HCT116 (cell line): ENCODE data around the gene OXER1. TPM values are rescaled to one million over a fixed set of nuclear protein-coding genes. Genes with fewer than 3 reads are reported as not detected.

Source experiments
- ATAC-seq: fragments of 200-7000 bp; cut with Tn5 transposase; 2 replicates; pipeline ENCODE4 v1.9.1; 2020; ENCODE audit warnings: mild to moderate bottlenecking, moderate library complexity
- BruUV-seq: library from RNA; stranded (reverse); fragments of 400-500 nt; replicated peaks from 2 replicates; lab custom pipeline; 2021; lab: Mats Ljungman, UMichigan
- CTCF ChIA-PET: fragments of 300-600 bp; sonication (Branson Sonifier 250); formaldehyde crosslinking; loops from one replicate; lab custom pipeline; 2021; ENCODE audit warnings: antibody characterized with exemption; lab: Charles Lee
- POLR2A ChIA-PET: fragments of 300-600, 350-600 bp; sonication (Branson Sonifier 250); formaldehyde crosslinking; loops from one replicate; lab custom pipeline; 2021; ENCODE audit warnings: antibody characterized with exemption; lab: Charles Lee
- RAD21 ChIA-PET, 2 experiments: fragments of 300-600 bp; sonication (Branson Sonifier 250); formaldehyde crosslinking; loops; one replicate each; lab custom pipeline; 2023; ENCODE audit warnings: low total read pairs in 2 of 2; ENCODE audit not compliant: uncharacterized antibody in 2 of 2, unreplicated experiment in 2 of 2, low non-redundant PET in 1 of 2; lab: Charles Lee
- DNase-seq: peaks from one replicate; pipeline ENCODE4 v3.0.0-alpha.2; 2010; ENCODE audit warnings: low read depth, low spot score
- H2AFZ ChIP-seq: fragments of 200-600 bp; shearing (Covaris generic), sonication (generic); 2 replicates; pipeline ENCODE4 v1.6.1; 2017; ENCODE audit warnings: low read depth, mixed run types, mixed read lengths, antibody characterized with exemption, low read length; ENCODE audit not compliant: poor library complexity, severe bottlenecking
- H3K27ac ChIP-seq: 2 replicates; pipeline ENCODE4 v1.5.1; 2012; ENCODE audit warnings: low read depth, low read length
- H3K27me3 ChIP-seq: fragments of 200-600 bp; sonication (generic); 2 replicates; pipeline ENCODE4 v1.6.1; 2016; ENCODE audit warnings: mixed run types, low read length, mixed read lengths; ENCODE audit not compliant: insufficient read depth
- H3K36me3 ChIP-seq, 2 experiments: fragments of 200-500 bp in 1 of 2; fragments of 200-600 bp in 1 of 2; sonication (Bioruptor generic) in 1 of 2; sonication (generic) in 1 of 2; 2 replicates each; pipeline versions ENCODE4 v1.5.1 to v1.6.1; 2014 to 2016; ENCODE audit warnings: low read length in 2 of 2, inconsistent platforms in 1 of 2, mixed read lengths in 1 of 2, mixed run types in 1 of 2; ENCODE audit not compliant: insufficient read depth in 2 of 2, control insufficient read depth in 1 of 2
- H3K4me1 ChIP-seq, 2 experiments: fragments of 200-600 bp in 1 of 2; sonication (generic) in 1 of 2; 2 replicates each; pipeline versions ENCODE4 v1.5.1 to v1.6.1; 2012 to 2017; ENCODE audit warnings: low read length in 2 of 2, inconsistent platforms in 1 of 2, mild to moderate bottlenecking in 1 of 2, mixed read lengths in 1 of 2, mixed run types in 1 of 2, moderate library complexity in 1 of 2; ENCODE audit not compliant: insufficient read depth in 2 of 2, control insufficient read depth in 1 of 2
- H3K4me2 ChIP-seq: fragments of 200-600 bp; sonication (generic); 2 replicates; pipeline ENCODE4 v1.6.1; 2017; ENCODE audit warnings: mixed run types, low read length, mixed read lengths
- H3K4me3 ChIP-seq, 2 experiments: fragments of 200-600 bp in 1 of 2; sonication (generic) in 1 of 2; replicated peaks in 1 of 2; 2 replicates each; pipeline ENCODE4 v1.5.1; 2011 to 2016; ENCODE audit warnings: low read length in 2 of 2, control low read depth in 1 of 2, low read depth in 1 of 2, mild to moderate bottlenecking in 1 of 2, mixed read lengths in 1 of 2, mixed run types in 1 of 2
- H3K79me2 ChIP-seq: fragments of 200-600 bp; sonication (generic); 2 replicates; pipeline ENCODE4 v1.6.1; 2017; ENCODE audit warnings: mild to moderate bottlenecking, mixed run types, low read length, moderate library complexity, mixed read lengths; ENCODE audit not compliant: insufficient read depth
- H3K9ac ChIP-seq: fragments of 200-600 bp; sonication (generic); 2 replicates; pipeline ENCODE4 v1.6.1; 2016; ENCODE audit warnings: low read length, mixed read lengths
- H3K9me2 ChIP-seq: fragments of 200-600 bp; sonication (generic), shearing (Covaris generic); 2 replicates; pipeline ENCODE4 v1.6.1; 2017; ENCODE audit warnings: mixed run types, mild to moderate bottlenecking, moderate library complexity; ENCODE audit not compliant: insufficient read depth
- H3K9me3 ChIP-seq, 2 experiments: fragments of 200-500 bp in 1 of 2; fragments of 200-600 bp in 1 of 2; sonication (Bioruptor generic) in 1 of 2; sonication (generic) in 1 of 2; 2 replicates each; pipeline ENCODE4 v1.6.1; 2014 to 2017; ENCODE audit warnings: low read length in 2 of 2, mixed read lengths in 2 of 2, inconsistent platforms in 1 of 2, low read depth in 1 of 2, mild to moderate bottlenecking in 1 of 2, mixed run types in 1 of 2, moderate library complexity in 1 of 2; ENCODE audit not compliant: control insufficient read depth in 1 of 2, insufficient read depth in 1 of 2
- H4K20me1 ChIP-seq: fragments of 200-600 bp; sonication (generic), shearing (Covaris generic); 2 replicates; pipeline ENCODE4 v1.6.1; 2017; ENCODE audit warnings: mixed run types, mild to moderate bottlenecking, moderate library complexity; ENCODE audit not compliant: insufficient read depth
- EGR1 ChIP-seq: IDR thresholded peaks from 2 replicates; pipeline ENCODE4 v1.6.1; 2012; ENCODE audit warnings: low read depth
- EZH2 ChIP-seq: fragments of 200-600 bp; sonication (generic); IDR thresholded peaks from 2 replicates; pipeline ENCODE4 v1.6.1; 2017; ENCODE audit warnings: antibody characterized with exemption, mixed run types
- EZH2phosphoT487 ChIP-seq: fragments of 200-600 bp; IDR thresholded peaks from 2 replicates; pipeline ENCODE4 v1.6.1; 2018; ENCODE audit warnings: antibody characterized with exemption, borderline replicate concordance
- MAX ChIP-seq: IDR thresholded peaks from 2 replicates; pipeline ENCODE4 v1.6.1; 2012
- POLR2AphosphoS5 ChIP-seq: IDR thresholded peaks from 2 replicates; pipeline ENCODE4 v1.6.1; 2011; ENCODE audit warnings: mild to moderate bottlenecking, low read depth, low read length, moderate library complexity
- RAD21 ChIP-seq: IDR thresholded peaks from 2 replicates; pipeline ENCODE4 v1.6.1; 2012; ENCODE audit warnings: low read depth, mild to moderate bottlenecking
- SIN3A ChIP-seq: IDR thresholded peaks from 2 replicates; pipeline ENCODE4 v1.6.1; 2012; ENCODE audit warnings: low read depth
- SP1 ChIP-seq: IDR thresholded peaks from 2 replicates; pipeline ENCODE4 v1.6.1; 2012; ENCODE audit warnings: low read depth
- SRF ChIP-seq: IDR thresholded peaks from 2 replicates; pipeline ENCODE4 v1.6.1; 2012; ENCODE audit warnings: low read depth
- YY1 ChIP-seq: IDR thresholded peaks from 2 replicates; pipeline ENCODE4 v1.6.1; 2011; ENCODE audit warnings: low read length, low read depth, moderate library complexity, mild to moderate bottlenecking; ENCODE audit not compliant: insufficient replicate concordance; ENCODE audit errors: extremely low read depth
- ZBTB33 ChIP-seq: IDR thresholded peaks from 2 replicates; pipeline ENCODE4 v1.6.1; 2011; ENCODE audit warnings: mild to moderate bottlenecking, low read length, moderate library complexity; ENCODE audit not compliant: insufficient replicate concordance; ENCODE audit errors: extremely low read depth
- intact Hi-C: fragments of 100-400 bp; cut with micrococcal nuclease; formaldehyde crosslinking; loops from 2 replicates; pipeline ENCODE4 v1.10.0; 2022
- total RNA-seq: library from RNA; stranded (reverse); gene quantifications from one replicate; pipeline ENCODE4 v1.2.1, GENCODE V29; 2021; ENCODE audit not compliant: unreplicated experiment
- TF ChIP-seq, protein P1 (sequence below), 3 experiments: fragments of 200-600 bp in 1 of 3; sonication (generic) in 1 of 3; IDR thresholded peaks in 2 of 3; conservative IDR thresholded peaks in 1 of 3; 2 replicates each; pipeline ENCODE4 v1.5.1; 2012 to 2017; ENCODE audit warnings: low read depth in 2 of 3, low read length in 2 of 3, antibody characterized with exemption in 1 of 3, borderline replicate concordance in 1 of 3, control low read depth in 1 of 3, mild to moderate bottlenecking in 1 of 3, mixed read lengths in 1 of 3, mixed run types in 1 of 3, moderate library complexity in 1 of 3; ENCODE audit not compliant: insufficient read depth in 1 of 3

The OXER1 gene
- total RNA-seq, 1 experiment from 2014 or later: not detected

DNA sequence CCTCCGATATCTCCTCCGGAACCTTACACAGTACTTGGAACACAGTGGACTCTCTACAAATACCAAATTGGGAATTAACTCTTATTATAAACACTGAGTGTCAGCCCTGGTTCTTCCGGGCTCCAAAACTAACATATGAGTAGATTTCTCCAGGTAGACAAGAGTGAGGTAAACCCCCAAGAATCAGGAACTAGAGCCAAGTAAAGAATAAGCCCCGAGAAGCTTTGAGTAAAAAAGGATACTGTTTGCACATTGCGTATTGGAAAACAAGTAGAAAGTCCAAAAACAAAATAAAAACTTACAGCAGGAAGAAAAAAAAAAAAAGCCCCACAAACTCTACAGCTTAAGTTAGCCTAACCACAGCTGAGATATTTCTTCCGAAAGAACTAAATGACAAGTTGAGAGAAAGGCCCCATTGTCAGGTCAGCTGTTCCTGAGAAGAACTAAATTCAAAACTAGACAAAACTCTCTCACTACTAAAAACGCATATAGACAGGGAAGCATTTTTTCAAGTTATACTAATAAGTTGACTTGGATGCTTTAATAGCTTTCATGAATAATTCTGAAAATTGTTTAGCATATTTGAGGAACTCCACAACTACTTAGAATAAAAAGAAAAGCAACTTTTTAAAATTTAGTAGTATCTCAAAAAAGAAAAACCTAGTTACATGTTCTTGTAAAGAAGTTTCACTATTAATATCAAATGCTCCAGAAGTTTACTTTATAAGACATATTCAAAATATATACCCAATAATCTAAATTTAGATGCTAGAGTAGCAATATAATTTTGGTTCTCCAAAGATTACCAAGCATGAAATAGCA lies 32.7 kb upstream of the OXER1 start:
- CTCF ChIA-PET: no interaction called here
- H3K27ac ChIP-seq: no peak overlapping the region
- no TSS peak for BruUV-seq
- H3K4me3 ChIP-seq: no peak overlapping the region
- no peaks in the 10 kb centered on the region for H3K27me3 ChIP-seq
- H4K20me1 ChIP-seq: no peaks in the 10 kb centered on the region
- no peak overlapping the region for H2AFZ ChIP-seq
- no peaks in the 10 kb centered on the region for H3K36me3 ChIP-seq
- RAD21 ChIA-PET: no interaction called here
- intact Hi-C loops: no loop called here
- no peaks in the 10 kb centered on the region for H3K4me1 ChIP-seq
- no peaks in the 10 kb centered on the region for H3K9me2 ChIP-seq
- no peak for DNase-seq
- ATAC-seq: no peak
- H3K9me3 ChIP-seq: no peaks in the 10 kb centered on the region
- H3K79me2 ChIP-seq: no peaks in the 10 kb centered on the region
- POLR2A ChIA-PET: no interaction called here
- H3K9ac ChIP-seq: no peak overlapping the region
- H3K4me2 ChIP-seq: no peak overlapping the region
- TF ChIP-seq ZBTB33 (no peak), POLR2AphosphoS5 (no peak), YY1 (no peak), RAD21 (no peak), SIN3A (no peak), EGR1 (no peak), EZH2phosphoT487 (no peak), MAX (no peak), EZH2 (no peak), SP1 (no peak), SRF (no peak)
- TF ChIP-seq, protein P1, sequence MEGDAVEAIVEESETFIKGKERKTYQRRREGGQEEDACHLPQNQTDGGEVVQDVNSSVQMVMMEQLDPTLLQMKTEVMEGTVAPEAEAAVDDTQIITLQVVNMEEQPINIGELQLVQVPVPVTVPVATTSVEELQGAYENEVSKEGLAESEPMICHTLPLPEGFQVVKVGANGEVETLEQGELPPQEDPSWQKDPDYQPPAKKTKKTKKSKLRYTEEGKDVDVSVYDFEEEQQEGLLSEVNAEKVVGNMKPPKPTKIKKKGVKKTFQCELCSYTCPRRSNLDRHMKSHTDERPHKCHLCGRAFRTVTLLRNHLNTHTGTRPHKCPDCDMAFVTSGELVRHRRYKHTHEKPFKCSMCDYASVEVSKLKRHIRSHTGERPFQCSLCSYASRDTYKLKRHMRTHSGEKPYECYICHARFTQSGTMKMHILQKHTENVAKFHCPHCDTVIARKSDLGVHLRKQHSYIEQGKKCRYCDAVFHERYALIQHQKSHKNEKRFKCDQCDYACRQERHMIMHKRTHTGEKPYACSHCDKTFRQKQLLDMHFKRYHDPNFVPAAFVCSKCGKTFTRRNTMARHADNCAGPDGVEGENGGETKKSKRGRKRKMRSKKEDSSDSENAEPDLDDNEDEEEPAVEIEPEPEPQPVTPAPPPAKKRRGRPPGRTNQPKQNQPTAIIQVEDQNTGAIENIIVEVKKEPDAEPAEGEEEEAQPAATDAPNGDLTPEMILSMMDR (IDR thresholded peaks at IDR 0.05 in 2 of 3, conservative IDR thresholded peaks at IDR 0.05 in 1 of 3; ENCODE audit: borderline replicate concordance in 1 of 3, insufficient read depth in 1 of 3, low read depth in 2 of 3, low read length in 2 of 3): no peak
- TF ChIP-seq, all 23 proteins: peak for 0
